IMR-90 (cell line): Measurements from ENCODE around the gene DNMT3B. TPM values are rescaled to one million over a fixed set of nuclear protein-coding genes. Genes with fewer than 3 reads are reported as not detected.

Source experiments
- ATAC-seq: fragments of 200-7000 bp; cut with Tn5 transposase; 2 replicates; pipeline ENCODE4 v1.9.1; 2020; ENCODE audit warnings: low read depth, mild to moderate bottlenecking, moderate library complexity
- BruUV-seq: library from RNA; stranded (reverse); fragments of 400-500 nt; replicated peaks from 2 replicates; lab custom pipeline; 2021; lab: Mats Ljungman, UMichigan
- CTCF ChIA-PET: fragments of 300-600 bp; formaldehyde crosslinking; extraction: SDS; loops from one replicate; lab custom pipeline; 2021; ENCODE audit warnings: antibody characterized with exemption; lab: Yijun Ruan, JAX
- POLR2A ChIA-PET: fragments of 300-600 bp; sonication (Branson Sonifier 250); formaldehyde crosslinking; loops from one replicate; lab custom pipeline; 2022; ENCODE audit warnings: antibody characterized with exemption; ENCODE audit not compliant: unreplicated experiment; lab: Charles Lee
- DNase-seq: peaks from one replicate; pipeline ENCODE4 v3.0.0; 2013
- H2AFZ ChIP-seq: replicated peaks from 2 replicates; pipeline ENCODE3; 2013; ENCODE audit warnings: low read length, mild to moderate bottlenecking; ENCODE audit not compliant: poor library complexity
- H2AK5ac ChIP-seq: 2 replicates; pipeline ENCODE4 v1.6.1; 2013; ENCODE audit warnings: low read depth, low read length, inconsistent platforms
- H2AK9ac ChIP-seq: replicated peaks from 2 replicates; pipeline ENCODE3; 2013; ENCODE audit warnings: mild to moderate bottlenecking, low read depth, low read length, moderate library complexity; ENCODE audit not compliant: poor library complexity
- H2BK120ac ChIP-seq: 2 replicates; pipeline ENCODE4 v1.6.1; 2013; ENCODE audit warnings: low read depth, low read length, inconsistent platforms
- H2BK15ac ChIP-seq: 3 replicates; pipeline ENCODE4 v1.6.1; 2013; ENCODE audit warnings: low read depth, low read length, inconsistent platforms
- H2BK20ac ChIP-seq: 2 replicates; pipeline ENCODE4 v1.6.1; 2013; ENCODE audit warnings: low read depth, mild to moderate bottlenecking, inconsistent platforms, low read length, moderate library complexity
- H2BK5ac ChIP-seq: 2 replicates; pipeline ENCODE4 v1.6.1; 2013; ENCODE audit warnings: mild to moderate bottlenecking, low read depth, low read length, inconsistent platforms; ENCODE audit not compliant: poor library complexity, severe bottlenecking
- H3K14ac ChIP-seq: replicated peaks from 2 replicates; pipeline ENCODE4 v1.6.1; 2013; ENCODE audit warnings: low read depth, low read length, inconsistent platforms
- H3K18ac ChIP-seq: 2 replicates; pipeline ENCODE4 v1.6.1; 2013; ENCODE audit warnings: low read depth, low read length, control low read depth
- H3K23ac ChIP-seq: 2 replicates; pipeline ENCODE4 v1.6.1; 2013; ENCODE audit warnings: low read depth, low read length, inconsistent platforms
- H3K27ac ChIP-seq: 2 replicates; pipeline ENCODE4 v1.5.1; 2013; ENCODE audit warnings: mild to moderate bottlenecking, control low read depth, low read length; ENCODE audit not compliant: insufficient read depth
- H3K27me3 ChIP-seq: 2 replicates; pipeline ENCODE4 v1.6.1; 2013; ENCODE audit warnings: low read length; ENCODE audit not compliant: control insufficient read depth, insufficient read depth
- H3K36me3 ChIP-seq: 2 replicates; pipeline ENCODE4 v1.6.1; 2013; ENCODE audit warnings: low read length, mixed read lengths; ENCODE audit not compliant: control insufficient read depth, insufficient read depth
- H3K4ac ChIP-seq: 2 replicates; pipeline ENCODE4 v1.6.1; 2013; ENCODE audit warnings: low read depth, low read length, inconsistent platforms
- H3K4me1 ChIP-seq: 2 replicates; pipeline ENCODE4 v1.6.1; 2013; ENCODE audit warnings: low read length, mixed read lengths; ENCODE audit not compliant: control insufficient read depth, insufficient read depth
- H3K4me2 ChIP-seq: 2 replicates; pipeline ENCODE4 v1.6.1; 2013; ENCODE audit warnings: low read depth, mild to moderate bottlenecking, control low read depth, low read length, moderate library complexity
- H3K4me3 ChIP-seq: 2 replicates; pipeline ENCODE4 v1.5.1; 2013; ENCODE audit warnings: low read depth, mild to moderate bottlenecking, control low read depth, low read length, moderate library complexity; ENCODE audit not compliant: insufficient read depth
- H3K56ac ChIP-seq: 2 replicates; pipeline ENCODE4 v1.6.1; 2013; ENCODE audit warnings: low read length, inconsistent platforms; ENCODE audit not compliant: insufficient read depth; ENCODE audit errors: extremely low read depth
- H3K79me1 ChIP-seq, 2 experiments: 2 replicates each; pipeline ENCODE4 v1.6.1; 2013; ENCODE audit warnings: low read length in 2 of 2, inconsistent platforms in 1 of 2, low read depth in 1 of 2
- H3K9ac ChIP-seq: 2 replicates; pipeline ENCODE4 v1.6.1; 2013; ENCODE audit warnings: low read depth, low read length, control low read depth
- H3K9me1 ChIP-seq: 2 replicates; pipeline ENCODE4 v1.6.1; 2013; ENCODE audit warnings: low read length, inconsistent platforms; ENCODE audit not compliant: insufficient read depth
- H3K9me3 ChIP-seq: 2 replicates; pipeline ENCODE4 v1.6.1; 2013; ENCODE audit warnings: low read length; ENCODE audit not compliant: control insufficient read depth, insufficient read depth
- H4K20me1 ChIP-seq: 2 replicates; pipeline ENCODE4 v1.6.1; 2013; ENCODE audit warnings: low read length, inconsistent platforms; ENCODE audit not compliant: insufficient read depth
- H4K5ac ChIP-seq: 2 replicates; pipeline ENCODE4 v1.6.1; 2013; ENCODE audit warnings: mild to moderate bottlenecking, low read depth, low read length, control low read depth
- H4K8ac ChIP-seq, 2 experiments: 2 replicates each; pipeline ENCODE4 v1.6.1; 2013; ENCODE audit warnings: low read depth in 2 of 2, low read length in 2 of 2, control low read depth in 1 of 2, inconsistent platforms in 1 of 2
- H4K91ac ChIP-seq: 2 replicates; pipeline ENCODE4 v1.6.1; 2013; ENCODE audit warnings: low read depth, low read length, inconsistent platforms; ENCODE audit not compliant: insufficient read depth
- BHLHE40 ChIP-seq: fragments of 150-350 bp; IDR thresholded peaks from 2 replicates; pipeline ENCODE4 v1.6.1; 2016; ENCODE audit warnings: mild to moderate bottlenecking, low read depth, low read length
- CHD1 ChIP-seq: IDR thresholded peaks from 2 replicates; pipeline ENCODE4 v1.6.1; 2012; ENCODE audit warnings: low read depth, low read length, improper control_type of control experiment
- MXI1 ChIP-seq: IDR thresholded peaks from 2 replicates; pipeline ENCODE4 v1.6.1; 2012; ENCODE audit warnings: low read depth, mild to moderate bottlenecking, low read length, moderate library complexity, borderline replicate concordance
- RFX5 ChIP-seq: IDR thresholded peaks from 2 replicates; pipeline ENCODE4 v1.8.0; 2012; ENCODE audit warnings: low read depth, mild to moderate bottlenecking, low read length, moderate library complexity
- WGBS, 2 experiments: methylation state at CpG; one replicate each; pipeline versions ENCODE4 v1.1.5 to v1.1.7; 2013; ENCODE audit warnings: missing lambda C conversion rate in 2 of 2; ENCODE audit not compliant: insufficient read length in 1 of 2; ENCODE audit errors: extremely low coverage in 2 of 2; 5-methylcytosine and 5-hydroxymethylcytosine counted together
- dilution Hi-C: fragments of 300-500 bp; cut with HindIII; formaldehyde crosslinking; loops from one replicate; pipeline ENCODE4 v1.14.3; 2018; ENCODE audit warnings: low sequenced_read_pairs; ENCODE audit not compliant: unreplicated experiment
- in situ Hi-C: fragments of 300-500 bp; cut with MboI; formaldehyde crosslinking; loops from 3 replicates; pipeline ENCODE4 v1.14.3; 2019; ENCODE audit warnings: low sequenced_read_pairs, inconsistent platforms, mixed read lengths
- intact Hi-C: fragments of 100-400 bp; cut with micrococcal nuclease; formaldehyde crosslinking; loops from 2 replicates; pipeline ENCODE4 v1.10.0; 2022
- polyA plus RNA-seq, 3 experiments: library from polyadenylated mRNA; depleted of rRNA; stranded (reverse); fragments of >200 nt; gene quantifications; 2 replicates each; pipeline ENCODE4 v1.2.3, GENCODE V29; 2012; ENCODE audit warnings: low replicate concordance in 1 of 3
- total RNA-seq: library from RNA; depleted of rRNA; stranded (reverse); fragments of >200 nt; gene quantifications from 2 replicates; pipeline ENCODE4 v1.2.3, GENCODE V29; 2012
- TF ChIP-seq, protein P1 (sequence below): conservative IDR thresholded peaks from 2 replicates; pipeline ENCODE4 v1.5.1; 2012; ENCODE audit warnings: mild to moderate bottlenecking, low read depth, low read length, improper control_type of control experiment

DNMT3B gene
- total and polyA plus RNA-seq, 2 of the 4 experiments (the other 2 are of a cell fraction) = 1.3 to 1.9 TPM

DNA sequence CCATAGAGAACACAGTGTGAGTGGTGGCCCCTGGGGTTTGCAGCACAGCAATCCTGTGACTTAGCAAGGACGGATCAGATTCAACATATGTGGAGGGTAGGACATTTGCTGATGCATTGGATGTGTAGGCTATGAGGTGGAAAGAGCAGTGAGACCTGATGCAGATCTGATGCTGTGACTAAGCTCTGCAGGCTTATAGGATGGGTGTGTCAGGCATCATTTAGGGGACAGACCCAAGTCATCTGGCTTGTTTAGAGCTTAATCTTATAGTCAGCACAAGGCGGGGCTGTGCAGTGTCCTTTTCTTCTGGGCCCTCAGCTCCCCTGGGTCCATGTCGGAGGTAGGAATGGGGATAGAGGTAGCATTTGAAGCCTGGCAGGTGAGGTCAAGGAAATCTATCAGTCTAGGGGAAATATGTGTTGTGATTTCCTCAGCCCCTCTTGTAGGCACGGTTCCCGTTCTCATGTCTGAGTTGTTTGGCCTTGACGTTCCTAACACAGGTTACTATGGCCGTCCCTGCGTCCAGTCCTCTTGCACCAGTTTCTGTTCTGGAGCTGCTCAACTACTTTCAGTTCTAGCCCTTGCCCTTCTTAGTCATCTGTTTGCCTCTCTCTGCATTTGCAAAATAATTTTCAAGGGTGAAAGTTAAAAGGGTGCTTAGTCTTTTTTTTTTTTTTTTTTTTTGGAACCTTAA, 42.0 kb downstream of the DNMT3B start:
- dilution Hi-C loops = no loop called here
- ATAC-seq = no peak
- peaks cover 27% of the 10 kb centered on the region for H3K36me3 ChIP-seq

More for the DNA sequence above, 42.0 kb downstream of the DNMT3B start:
- H3K4me3 ChIP-seq = no peak overlapping the region
- ChIA-PET CTCF (interaction anchor here (1.4 kb wide), 1 partner anchor 14 kb away, joined by 5 read pairs; no protein-coding TSS in a partner anchor), POLR2A (no interaction called here)
- no peak overlapping the region for H2AK9ac ChIP-seq
- no peak overlapping the region for H3K27ac ChIP-seq
- H4K91ac ChIP-seq = no peak overlapping the region
- no peak overlapping the region for H2BK120ac ChIP-seq
- no peak for DNase-seq
- no peaks in the 10 kb centered on the region for H4K20me1 ChIP-seq
- no peaks in the 10 kb centered on the region; a peak in 1 of 4 replicates for H3K79me1 ChIP-seq
- no peak overlapping the region for H3K14ac ChIP-seq
- H3K9me1 ChIP-seq = peaks cover 10% of the 10 kb centered on the region
- H2AFZ ChIP-seq = no peak overlapping the region
- BruUV-seq = no TSS peak
- no peaks in the 10 kb centered on the region for H3K9me3 ChIP-seq
- 100% methylated on average over 1 of the region's 8 CpGs; no CpG with 5 or more reads in 1 of the 2 experiments for WGBS, 2 experiments
- intact Hi-C loops (no loop called here), in situ Hi-C loops (no loop called here)
- H2BK5ac ChIP-seq = no peak overlapping the region
- TF ChIP-seq, protein P1, sequence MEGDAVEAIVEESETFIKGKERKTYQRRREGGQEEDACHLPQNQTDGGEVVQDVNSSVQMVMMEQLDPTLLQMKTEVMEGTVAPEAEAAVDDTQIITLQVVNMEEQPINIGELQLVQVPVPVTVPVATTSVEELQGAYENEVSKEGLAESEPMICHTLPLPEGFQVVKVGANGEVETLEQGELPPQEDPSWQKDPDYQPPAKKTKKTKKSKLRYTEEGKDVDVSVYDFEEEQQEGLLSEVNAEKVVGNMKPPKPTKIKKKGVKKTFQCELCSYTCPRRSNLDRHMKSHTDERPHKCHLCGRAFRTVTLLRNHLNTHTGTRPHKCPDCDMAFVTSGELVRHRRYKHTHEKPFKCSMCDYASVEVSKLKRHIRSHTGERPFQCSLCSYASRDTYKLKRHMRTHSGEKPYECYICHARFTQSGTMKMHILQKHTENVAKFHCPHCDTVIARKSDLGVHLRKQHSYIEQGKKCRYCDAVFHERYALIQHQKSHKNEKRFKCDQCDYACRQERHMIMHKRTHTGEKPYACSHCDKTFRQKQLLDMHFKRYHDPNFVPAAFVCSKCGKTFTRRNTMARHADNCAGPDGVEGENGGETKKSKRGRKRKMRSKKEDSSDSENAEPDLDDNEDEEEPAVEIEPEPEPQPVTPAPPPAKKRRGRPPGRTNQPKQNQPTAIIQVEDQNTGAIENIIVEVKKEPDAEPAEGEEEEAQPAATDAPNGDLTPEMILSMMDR = no peak
- no peak for TF ChIP-seq BHLHE40
- no peak for TF ChIP-seq MXI1
- TF ChIP-seq RFX5 = no peak
- TF ChIP-seq CHD1 = no peak
- H4K5ac ChIP-seq = no peak overlapping the region
- H2BK20ac ChIP-seq = no peak overlapping the region
- H3K27me3 ChIP-seq = no peaks in the 10 kb centered on the region
- H2BK15ac ChIP-seq = no peak overlapping the region
- no peak overlapping the region for H4K8ac ChIP-seq
- H3K23ac ChIP-seq = no peak overlapping the region
- no peak overlapping the region for H3K4ac ChIP-seq
- no peak overlapping the region for H2AK5ac ChIP-seq
- no peak overlapping the region for H3K9ac ChIP-seq
- H3K18ac ChIP-seq = no peak overlapping the region
- no peak overlapping the region for H3K4me2 ChIP-seq
- no peaks in the 10 kb centered on the region for H3K4me1 ChIP-seq
- no peak overlapping the region for H3K56ac ChIP-seq
